HCT116 (cell line): ENCODE measurements around the gene RTN1. TPM values are rescaled to one million over a fixed set of nuclear protein-coding genes. Genes with fewer than 3 reads are reported as not detected.

Source experiments
- ATAC-seq: fragments of 200-7000 bp; cut with Tn5 transposase; 2 replicates; pipeline ENCODE4 v1.9.1; 2020; ENCODE audit warnings: mild to moderate bottlenecking, moderate library complexity
- BruUV-seq: library from RNA; stranded (reverse); fragments of 400-500 nt; replicated peaks from 2 replicates; lab custom pipeline; 2021; lab: Mats Ljungman, UMichigan
- CTCF ChIA-PET: fragments of 300-600 bp; sonication (Branson Sonifier 250); formaldehyde crosslinking; loops from one replicate; lab custom pipeline; 2021; ENCODE audit warnings: antibody characterized with exemption; lab: Charles Lee
- POLR2A ChIA-PET: fragments of 300-600, 350-600 bp; sonication (Branson Sonifier 250); formaldehyde crosslinking; loops from one replicate; lab custom pipeline; 2021; ENCODE audit warnings: antibody characterized with exemption; lab: Charles Lee
- RAD21 ChIA-PET, 2 experiments: fragments of 300-600 bp; sonication (Branson Sonifier 250); formaldehyde crosslinking; loops; one replicate each; lab custom pipeline; 2023; ENCODE audit warnings: low total read pairs in 2 of 2; ENCODE audit not compliant: uncharacterized antibody in 2 of 2, unreplicated experiment in 2 of 2, low non-redundant PET in 1 of 2; lab: Charles Lee
- DNase-seq: peaks from one replicate; pipeline ENCODE4 v3.0.0-alpha.2; 2010; ENCODE audit warnings: low read depth, low spot score
- H2AFZ ChIP-seq: fragments of 200-600 bp; shearing (Covaris generic), sonication (generic); 2 replicates; pipeline ENCODE4 v1.6.1; 2017; ENCODE audit warnings: low read depth, mixed run types, mixed read lengths, antibody characterized with exemption, low read length; ENCODE audit not compliant: poor library complexity, severe bottlenecking
- H3K27ac ChIP-seq: 2 replicates; pipeline ENCODE4 v1.5.1; 2012; ENCODE audit warnings: low read depth, low read length
- H3K27me3 ChIP-seq: fragments of 200-600 bp; sonication (generic); 2 replicates; pipeline ENCODE4 v1.6.1; 2016; ENCODE audit warnings: mixed run types, low read length, mixed read lengths; ENCODE audit not compliant: insufficient read depth
- H3K36me3 ChIP-seq, 2 experiments: fragments of 200-500 bp in 1 of 2; fragments of 200-600 bp in 1 of 2; sonication (Bioruptor generic) in 1 of 2; sonication (generic) in 1 of 2; 2 replicates each; pipeline versions ENCODE4 v1.5.1 to v1.6.1; 2014 to 2016; ENCODE audit warnings: low read length in 2 of 2, inconsistent platforms in 1 of 2, mixed read lengths in 1 of 2, mixed run types in 1 of 2; ENCODE audit not compliant: insufficient read depth in 2 of 2, control insufficient read depth in 1 of 2
- H3K4me1 ChIP-seq, 2 experiments: fragments of 200-600 bp in 1 of 2; sonication (generic) in 1 of 2; 2 replicates each; pipeline versions ENCODE4 v1.5.1 to v1.6.1; 2012 to 2017; ENCODE audit warnings: low read length in 2 of 2, inconsistent platforms in 1 of 2, mild to moderate bottlenecking in 1 of 2, mixed read lengths in 1 of 2, mixed run types in 1 of 2, moderate library complexity in 1 of 2; ENCODE audit not compliant: insufficient read depth in 2 of 2, control insufficient read depth in 1 of 2
- H3K4me2 ChIP-seq: fragments of 200-600 bp; sonication (generic); 2 replicates; pipeline ENCODE4 v1.6.1; 2017; ENCODE audit warnings: mixed run types, low read length, mixed read lengths
- H3K4me3 ChIP-seq, 2 experiments: fragments of 200-600 bp in 1 of 2; sonication (generic) in 1 of 2; replicated peaks in 1 of 2; 2 replicates each; pipeline ENCODE4 v1.5.1; 2011 to 2016; ENCODE audit warnings: low read length in 2 of 2, control low read depth in 1 of 2, low read depth in 1 of 2, mild to moderate bottlenecking in 1 of 2, mixed read lengths in 1 of 2, mixed run types in 1 of 2
- H3K79me2 ChIP-seq: fragments of 200-600 bp; sonication (generic); 2 replicates; pipeline ENCODE4 v1.6.1; 2017; ENCODE audit warnings: mild to moderate bottlenecking, mixed run types, low read length, moderate library complexity, mixed read lengths; ENCODE audit not compliant: insufficient read depth
- H3K9ac ChIP-seq: fragments of 200-600 bp; sonication (generic); 2 replicates; pipeline ENCODE4 v1.6.1; 2016; ENCODE audit warnings: low read length, mixed read lengths
- H3K9me2 ChIP-seq: fragments of 200-600 bp; sonication (generic), shearing (Covaris generic); 2 replicates; pipeline ENCODE4 v1.6.1; 2017; ENCODE audit warnings: mixed run types, mild to moderate bottlenecking, moderate library complexity; ENCODE audit not compliant: insufficient read depth
- H3K9me3 ChIP-seq, 2 experiments: fragments of 200-500 bp in 1 of 2; fragments of 200-600 bp in 1 of 2; sonication (Bioruptor generic) in 1 of 2; sonication (generic) in 1 of 2; 2 replicates each; pipeline ENCODE4 v1.6.1; 2014 to 2017; ENCODE audit warnings: low read length in 2 of 2, mixed read lengths in 2 of 2, inconsistent platforms in 1 of 2, low read depth in 1 of 2, mild to moderate bottlenecking in 1 of 2, mixed run types in 1 of 2, moderate library complexity in 1 of 2; ENCODE audit not compliant: control insufficient read depth in 1 of 2, insufficient read depth in 1 of 2
- H4K20me1 ChIP-seq: fragments of 200-600 bp; sonication (generic), shearing (Covaris generic); 2 replicates; pipeline ENCODE4 v1.6.1; 2017; ENCODE audit warnings: mixed run types, mild to moderate bottlenecking, moderate library complexity; ENCODE audit not compliant: insufficient read depth
- ATF3 ChIP-seq: IDR thresholded peaks from 2 replicates; pipeline ENCODE4 v1.6.1; 2012
- CTCF ChIP-seq, 3 experiments: fragments of 200-600 bp in 1 of 3; sonication (generic) in 1 of 3; IDR thresholded peaks in 2 of 3; conservative IDR thresholded peaks in 1 of 3; 2 replicates each; pipeline ENCODE4 v1.5.1; 2012 to 2017; ENCODE audit warnings: low read depth in 2 of 3, low read length in 2 of 3, antibody characterized with exemption in 1 of 3, borderline replicate concordance in 1 of 3, control low read depth in 1 of 3, mild to moderate bottlenecking in 1 of 3, mixed read lengths in 1 of 3, mixed run types in 1 of 3, moderate library complexity in 1 of 3; ENCODE audit not compliant: insufficient read depth in 1 of 3
- MAX ChIP-seq: IDR thresholded peaks from 2 replicates; pipeline ENCODE4 v1.6.1; 2012
- POLR2AphosphoS5 ChIP-seq: IDR thresholded peaks from 2 replicates; pipeline ENCODE4 v1.6.1; 2011; ENCODE audit warnings: mild to moderate bottlenecking, low read depth, low read length, moderate library complexity
- REST ChIP-seq: IDR thresholded peaks from 2 replicates; pipeline ENCODE4 v1.6.1; 2012; ENCODE audit warnings: low read depth
- TCF7L2 ChIP-seq: IDR thresholded peaks from 2 replicates; pipeline ENCODE4 v1.7.0; 2011; ENCODE audit warnings: borderline replicate concordance, inconsistent platforms; ENCODE audit not compliant: insufficient read depth, insufficient read length; ENCODE audit errors: extremely low read depth
- YY1 ChIP-seq: IDR thresholded peaks from 2 replicates; pipeline ENCODE4 v1.6.1; 2011; ENCODE audit warnings: low read length, low read depth, moderate library complexity, mild to moderate bottlenecking; ENCODE audit not compliant: insufficient replicate concordance; ENCODE audit errors: extremely low read depth
- ZFX ChIP-seq: fragments of 450-650 bp; IDR thresholded peaks from 2 replicates; pipeline ENCODE4 v1.6.1; 2017
- intact Hi-C: fragments of 100-400 bp; cut with micrococcal nuclease; formaldehyde crosslinking; loops from 2 replicates; pipeline ENCODE4 v1.10.0; 2022
- total RNA-seq: library from RNA; stranded (reverse); gene quantifications from one replicate; pipeline ENCODE4 v1.2.1, GENCODE V29; 2021; ENCODE audit not compliant: unreplicated experiment

The RTN1 gene
- total RNA-seq, 1 experiment from 2014 or later, result 0.57 TPM

GRCh38 chr14:59566296-59566695, 304.3 kb downstream of the RTN1 start:
- BruUV-seq, result no TSS peak
- no peak for TF ChIP-seq MAX
- TF ChIP-seq ATF3, result no peak
- TF ChIP-seq POLR2AphosphoS5, result no peak
- TF ChIP-seq CTCF (IDR thresholded peaks at IDR 0.05 in 2 of 3, conservative IDR thresholded peaks at IDR 0.05 in 1 of 3; ENCODE audit: borderline replicate concordance in 1 of 3, insufficient read depth in 1 of 3, low read depth in 2 of 3, low read length in 2 of 3), result no peak
- Histone ChIP-seq H3K9me3 (no peaks in the 10 kb centered on the region), H3K27ac (no peak overlapping the region), H3K9ac (no peak overlapping the region), H3K27me3 (no peaks in the 10 kb centered on the region), H2AFZ (no peak overlapping the region), H3K4me2 (no peak overlapping the region), H3K9me2 (no peaks in the 10 kb centered on the region), H4K20me1 (no peaks in the 10 kb centered on the region), H3K4me3 (no peak overlapping the region), H3K4me1 (peaks cover 0 to 6% of the 10 kb centered on the region in 2 experiments; a peak in 1 of 4 replicates), H3K79me2 (no peaks in the 10 kb centered on the region), H3K36me3 (no peaks in the 10 kb centered on the region)
- ATAC-seq (no peak), DNase-seq (no peak)
- ChIA-PET CTCF (interaction anchor here (2.8 kb wide), 1 partner anchor 10 kb away, joined by 10 read pairs; the partner anchor contains the start of gene CCDC175), RAD21 (no interaction called here), POLR2A (no interaction called here)
- intact Hi-C loops, result no loop called here

- ATAC-seq (no peak), DNase-seq (no peak)
- H3K27ac ChIP-seq, result no peak overlapping the region
- no peak overlapping the region for H2AFZ ChIP-seq
- no peaks in the 10 kb centered on the region for H4K20me1 ChIP-seq
- H3K4me1 ChIP-seq, result peaks cover 0 to 6% of the 10 kb centered on the region in 2 experiments; a peak in 1 of 4 replicates
- RAD21 ChIA-PET, result no interaction called here
- H3K9ac ChIP-seq, result no peak overlapping the region
- POLR2A ChIA-PET, result no interaction called here
- H3K27me3 ChIP-seq, result no peaks in the 10 kb centered on the region
- H3K79me2 ChIP-seq, result no peaks in the 10 kb centered on the region
- no peaks in the 10 kb centered on the region for H3K9me3 ChIP-seq
- intact Hi-C loops, result no loop called here
- no peak for TF ChIP-seq TCF7L2
- TF ChIP-seq POLR2AphosphoS5, result no peak
- no peak for TF ChIP-seq YY1
- TF ChIP-seq REST, result no peak
- no peak for TF ChIP-seq ZFX
- H3K9me2 ChIP-seq, result no peaks in the 10 kb centered on the region
- H3K4me2 ChIP-seq, result no peak overlapping the region
- no TSS peak for BruUV-seq
- no peaks in the 10 kb centered on the region for H3K36me3 ChIP-seq
- no peak overlapping the region for H3K4me3 ChIP-seq
- CTCF ChIA-PET, result interaction anchor here (2.8 kb wide), 1 partner anchor 12 kb away, joined by 10 read pairs; the partner anchor contains the start of gene CCDC175
These were observed 305.5 kb downstream of the RTN1 start for GRCh38 chr14:59565087-59565486.
